ENCODE data around the gene TNPO1.

- TF ChIP-seq POLR2A (IDR thresholded peaks at IDR 0.05; ENCODE audit: low read depth, low read length) (no peak), TAF1 (IDR thresholded peaks at IDR 0.05; ENCODE audit: borderline replicate concordance, low read depth, low read length) (no peak)
These were observed 729 bp upstream of the TNPO1 start for GRCh38 chr5:72815580-72816283.

Measured in GM12892 (cell line).